ENCODE measurements around the gene ETV5.
"Not testable (repeated sequence)": the region's sequence is repeated elsewhere in the genome, so short reads cannot be mapped to it uniquely, and the experiment has no call there.

Gene ETV5

DNA sequence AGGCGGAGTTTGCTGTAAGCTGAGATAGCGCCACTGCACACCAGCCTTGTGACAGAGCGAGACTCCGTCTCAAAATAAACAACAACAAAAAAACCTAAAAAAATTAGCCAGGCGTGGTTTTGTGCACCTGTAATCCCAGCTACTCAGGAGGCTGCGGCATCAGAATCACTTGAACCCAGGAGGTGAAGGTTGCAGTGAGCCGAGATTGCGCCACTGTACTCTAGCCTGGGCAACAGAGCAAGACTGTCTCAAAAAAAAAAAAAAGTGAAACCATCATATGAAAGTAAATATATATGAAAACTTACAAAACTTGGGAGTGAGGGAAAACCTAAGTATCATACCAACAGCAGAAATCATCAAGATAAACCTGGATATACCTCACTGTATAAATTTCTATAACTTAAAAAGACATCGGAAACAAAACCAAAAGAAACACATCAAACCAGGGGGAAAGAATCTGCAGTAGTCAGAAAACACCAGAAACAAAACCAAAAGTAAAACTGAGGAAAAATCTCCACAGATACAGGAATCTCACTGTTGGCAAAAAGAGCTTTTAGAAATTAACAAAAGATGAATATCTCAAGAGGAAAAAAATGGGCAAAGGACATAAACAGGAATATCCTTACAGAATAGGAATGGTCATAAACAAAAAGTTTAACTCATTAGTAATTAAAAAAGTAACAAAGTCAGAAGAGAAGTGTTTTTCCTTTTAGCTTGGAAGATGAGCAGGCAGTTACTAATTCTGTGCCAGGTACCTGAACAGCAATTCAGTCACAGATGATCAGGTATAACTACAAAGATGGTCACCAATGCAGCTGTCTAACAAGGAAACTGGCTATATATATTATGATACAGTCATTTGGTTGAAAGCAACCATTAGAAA is 41.3 kb downstream of the ETV5 start:
- no peak for DNase-seq (ENCODE audit: low spot score)

DNA sequence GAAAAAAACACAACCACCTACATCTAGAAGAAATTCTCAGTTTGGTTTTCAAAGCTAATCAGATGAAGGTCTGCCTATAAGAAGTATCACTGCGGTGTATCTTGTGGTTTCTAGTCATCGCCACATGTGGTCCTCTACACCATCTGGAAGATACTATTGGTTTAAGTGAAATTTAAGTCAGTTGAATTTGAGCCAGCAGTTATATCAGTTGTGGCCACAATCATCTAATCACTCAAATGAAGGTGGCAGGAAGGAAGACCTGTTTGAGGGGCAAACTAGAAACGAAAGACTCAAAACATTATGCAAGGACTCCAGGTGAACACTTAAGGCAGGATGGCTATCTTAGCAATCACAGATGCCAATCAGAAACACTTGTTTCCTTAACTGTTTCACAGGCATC is 48.7 kb downstream of the ETV5 start:
- DNase-seq (ENCODE audit: low spot score), result no peak

DNA sequence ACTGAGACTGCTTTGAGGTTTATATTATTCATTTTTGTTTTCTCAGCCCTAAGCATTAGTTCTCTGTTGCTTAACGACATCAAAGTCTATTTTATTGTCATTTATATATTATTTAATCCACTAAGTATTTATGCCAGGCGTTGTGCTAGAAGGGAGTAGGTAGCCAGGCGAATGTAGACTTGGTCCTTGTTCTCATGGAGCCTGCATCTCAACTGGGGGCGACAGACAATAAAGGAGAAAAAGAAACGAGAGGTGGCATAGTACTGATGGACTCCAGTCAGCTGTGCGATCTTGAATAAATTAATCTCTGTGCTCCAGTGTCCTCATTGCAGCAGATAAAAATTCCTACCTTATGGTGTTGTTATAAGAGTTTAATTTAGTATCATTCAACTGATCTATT is 49.7 kb downstream of the ETV5 start:
- no peak for DNase-seq (ENCODE audit: low spot score)

DNA sequence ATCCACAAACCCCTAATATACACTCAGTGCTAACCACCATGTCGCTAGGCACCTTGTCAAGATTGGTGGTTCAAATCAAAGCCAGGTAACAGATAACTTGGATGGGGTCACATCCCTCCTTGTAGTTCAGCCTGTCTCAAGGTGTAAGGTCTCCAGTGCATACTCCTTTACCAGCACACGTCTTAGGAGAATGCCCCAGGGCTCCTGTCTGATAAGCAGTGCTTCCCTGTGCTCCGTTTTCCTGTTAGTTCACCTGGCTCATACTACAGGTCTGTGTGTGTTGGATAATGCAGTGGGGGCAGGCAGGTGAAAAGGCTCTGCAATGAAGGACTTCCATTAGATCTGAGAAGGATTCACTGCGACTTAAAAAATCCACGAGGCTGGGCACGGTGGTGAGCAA is 50.7 kb downstream of the ETV5 start:
- no peak for DNase-seq (ENCODE audit: low spot score)

DNA sequence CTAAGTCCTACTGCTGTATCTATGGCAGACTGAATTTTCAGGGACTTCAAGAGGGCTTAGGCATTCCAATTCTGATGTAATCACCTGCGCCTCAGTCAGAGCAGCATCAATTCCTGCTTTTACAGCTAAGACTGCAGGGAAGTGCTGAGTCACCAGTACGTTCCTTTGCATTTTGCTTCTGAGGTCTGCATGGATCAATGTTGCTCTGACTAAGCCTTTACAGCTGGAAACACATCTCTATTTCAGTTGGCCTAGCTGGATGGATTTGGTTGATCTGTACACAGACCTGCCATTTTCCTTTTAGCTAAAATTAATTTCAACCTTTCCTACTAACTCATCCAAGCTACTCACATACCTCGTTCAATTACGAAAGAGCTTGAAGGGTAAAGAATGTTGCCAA is 51.3 kb downstream of the ETV5 start:
- no peak for DNase-seq (ENCODE audit: low spot score)

DNA sequence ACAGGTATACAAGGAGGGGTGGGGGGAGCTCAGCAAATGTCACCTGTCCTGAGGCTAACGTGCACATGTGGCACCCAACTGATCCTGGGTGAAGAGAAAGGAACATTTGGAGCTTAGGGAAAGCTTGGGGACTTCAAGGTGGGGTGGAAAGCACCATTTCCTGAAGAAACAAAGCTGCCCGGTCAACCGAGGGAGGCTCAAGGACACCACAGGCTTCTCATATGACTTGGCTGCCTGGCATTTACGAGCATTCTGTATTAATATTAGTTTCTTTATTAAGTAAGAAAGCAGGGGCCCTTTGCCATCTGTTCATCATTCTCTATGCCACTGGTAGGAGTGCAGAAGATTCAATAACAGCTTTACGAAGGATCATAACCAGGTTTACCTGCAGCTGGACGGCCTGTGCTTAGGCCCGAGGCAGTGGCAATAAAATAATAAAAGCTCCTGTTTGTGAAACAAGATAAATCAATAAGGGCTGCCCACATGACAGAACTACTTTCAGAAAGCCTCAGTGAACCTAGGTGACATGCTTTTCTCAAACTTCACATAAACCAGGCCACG is 54.0 kb downstream of the ETV5 start:
- DNase-seq (ENCODE audit: low spot score), result no peak

DNA sequence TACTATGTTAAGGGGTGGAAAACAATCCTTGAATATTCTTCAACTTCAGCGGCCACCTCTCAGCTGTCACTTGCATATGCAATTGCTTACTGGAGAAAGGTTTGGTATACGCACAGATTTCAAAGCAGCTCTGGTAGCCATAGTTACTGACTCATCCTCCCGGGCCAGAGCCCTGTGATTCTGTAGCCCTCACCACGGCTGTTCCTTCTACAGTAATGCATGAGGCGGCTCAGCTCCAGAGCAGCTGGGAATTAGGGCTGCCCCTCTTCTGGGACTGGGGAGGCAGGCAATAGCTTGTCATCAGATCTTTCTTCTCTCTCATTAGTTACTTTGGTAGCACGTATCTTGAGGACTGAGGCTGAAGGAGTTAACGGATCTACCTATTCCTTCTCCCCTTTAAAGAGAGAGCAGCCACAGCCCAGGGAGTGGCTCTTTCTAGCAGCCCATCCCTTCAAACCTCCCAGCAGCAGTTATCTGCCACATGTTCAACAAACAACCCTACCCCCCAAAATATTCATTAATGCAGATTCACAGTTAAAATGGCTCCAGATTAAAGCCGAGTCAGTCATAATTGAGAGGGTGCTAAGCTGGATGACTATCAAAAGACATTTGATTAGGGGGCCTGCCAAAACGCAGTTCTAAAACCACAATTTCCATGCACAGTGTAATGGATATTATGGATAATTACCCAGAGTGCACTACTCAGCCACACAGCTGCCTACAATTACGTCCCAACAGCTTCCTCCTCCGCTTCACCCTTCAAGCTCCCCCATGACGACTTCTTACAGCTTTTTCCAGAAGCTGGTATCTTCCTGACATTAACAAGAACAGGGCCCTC is 54.7 kb downstream of the ETV5 start:
- no peak for DNase-seq (ENCODE audit: low spot score)

DNA sequence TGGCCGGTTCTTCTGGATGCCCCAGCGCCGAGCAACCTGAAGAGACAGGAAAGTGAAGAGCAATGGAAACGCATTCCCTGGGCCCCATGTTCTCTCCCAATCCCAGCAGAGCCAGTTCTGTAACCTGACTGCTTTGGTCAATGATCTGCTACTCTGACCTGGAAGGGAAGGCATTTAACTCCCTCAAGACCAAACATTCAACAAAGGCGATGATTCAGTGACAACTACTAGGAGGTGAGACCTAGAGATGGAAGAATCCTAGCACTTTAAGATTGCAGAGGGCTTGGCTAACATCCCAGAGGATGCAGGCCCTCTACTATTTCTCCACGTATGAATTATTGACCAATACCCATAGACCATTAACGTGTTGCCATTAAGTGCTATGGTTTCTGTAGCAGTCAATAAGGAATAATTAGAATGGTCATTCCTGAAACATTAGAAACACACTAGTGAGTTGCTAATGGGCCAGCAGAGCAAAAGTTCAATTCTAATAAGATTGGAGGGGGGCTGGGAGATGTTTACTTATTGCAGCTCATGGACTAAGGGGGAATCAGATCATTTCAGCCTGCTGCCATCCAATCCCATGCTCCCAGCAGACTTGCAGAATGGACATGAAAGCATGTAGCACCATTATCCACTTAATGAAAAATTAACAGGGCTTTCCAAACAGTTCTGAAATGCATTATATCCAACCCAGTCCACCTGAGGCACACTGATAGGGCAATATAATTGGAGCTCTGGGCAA is 56.6 kb downstream of the ETV5 start:
- no peak for DNase-seq (ENCODE audit: low spot score)

DNA sequence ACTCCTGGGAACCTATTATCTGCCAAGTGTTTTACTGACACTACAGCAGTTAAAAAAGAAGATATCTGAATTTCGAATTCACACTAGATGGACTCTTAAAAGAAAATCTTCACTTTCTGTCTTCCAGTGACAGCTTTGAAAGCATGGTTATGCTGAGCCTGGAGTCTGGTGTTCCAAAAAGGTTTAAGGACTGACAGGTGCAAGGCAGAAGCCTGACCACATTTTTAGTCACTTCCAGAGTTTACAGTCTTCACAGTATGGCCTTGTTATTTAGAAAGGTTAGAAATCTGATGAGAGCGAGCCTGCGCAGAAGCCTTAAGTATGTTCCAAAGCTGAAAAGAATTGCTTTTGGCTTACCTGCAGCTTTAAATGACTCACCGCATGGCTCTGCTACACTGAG is 59.9 kb downstream of the ETV5 start:
- DNase-seq (ENCODE audit: low spot score), result no peak

DNA sequence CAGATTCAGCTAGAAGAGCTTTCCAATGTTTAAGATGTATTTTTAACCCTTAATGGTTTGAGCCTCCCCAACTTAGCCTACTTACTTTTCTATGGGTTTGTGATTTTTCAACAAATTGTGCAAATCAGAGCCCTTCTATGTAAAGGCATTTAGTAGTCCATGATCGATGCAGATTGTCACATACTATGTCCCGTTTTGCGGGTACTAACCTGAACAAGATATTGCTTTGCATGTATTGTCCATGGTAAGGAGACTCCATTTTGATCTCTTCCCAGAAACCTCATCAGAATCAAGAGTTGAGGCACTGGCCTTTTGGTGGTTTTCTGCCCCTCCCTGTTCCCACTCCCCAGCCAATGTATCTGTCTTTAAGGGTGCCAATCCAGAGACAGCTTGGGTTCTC is 60.8 kb downstream of the ETV5 start:
- DNase-seq (ENCODE audit: low spot score), result no peak

DNA sequence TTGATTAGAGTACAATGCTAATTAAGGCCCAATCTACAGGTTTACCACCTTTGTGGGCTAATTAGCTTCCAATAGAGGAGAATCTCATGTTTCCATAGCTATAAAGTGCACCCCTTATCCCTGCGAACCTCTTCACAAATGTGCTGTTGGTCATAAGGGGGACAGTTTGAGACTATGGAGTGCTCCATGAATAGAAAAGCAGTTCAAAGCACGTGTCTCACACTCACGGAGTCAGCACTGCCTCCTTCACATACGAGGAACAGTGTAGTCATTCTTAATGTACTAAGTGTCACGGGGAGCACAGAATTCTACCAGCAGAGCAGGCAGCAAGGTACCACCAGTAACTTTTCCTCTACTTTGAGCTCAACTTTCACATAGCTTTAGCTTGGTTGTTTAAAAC is 62.1 kb downstream of the ETV5 start:
- no peak for DNase-seq (ENCODE audit: low spot score)

DNA sequence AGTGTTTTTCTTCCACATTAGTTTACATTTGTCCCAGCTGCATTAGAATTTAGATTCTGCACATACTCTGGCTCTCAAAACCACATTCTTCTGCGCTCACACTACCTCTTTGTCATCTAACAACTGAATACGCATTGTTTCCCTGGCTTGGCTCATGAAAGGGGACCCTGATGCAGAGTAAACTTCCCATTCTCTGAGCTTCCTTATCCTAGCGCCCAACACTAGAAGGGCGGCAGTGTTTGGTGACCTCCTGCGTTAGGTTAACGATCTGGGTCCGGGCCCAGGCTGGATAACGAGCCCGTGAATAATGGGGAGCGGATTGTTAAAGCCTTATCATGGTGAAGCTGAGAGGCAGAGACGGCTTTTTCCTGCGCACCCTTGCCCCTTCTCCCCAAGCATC is 63.9 kb downstream of the ETV5 start:
- no peak for DNase-seq (ENCODE audit: low spot score)

DNA sequence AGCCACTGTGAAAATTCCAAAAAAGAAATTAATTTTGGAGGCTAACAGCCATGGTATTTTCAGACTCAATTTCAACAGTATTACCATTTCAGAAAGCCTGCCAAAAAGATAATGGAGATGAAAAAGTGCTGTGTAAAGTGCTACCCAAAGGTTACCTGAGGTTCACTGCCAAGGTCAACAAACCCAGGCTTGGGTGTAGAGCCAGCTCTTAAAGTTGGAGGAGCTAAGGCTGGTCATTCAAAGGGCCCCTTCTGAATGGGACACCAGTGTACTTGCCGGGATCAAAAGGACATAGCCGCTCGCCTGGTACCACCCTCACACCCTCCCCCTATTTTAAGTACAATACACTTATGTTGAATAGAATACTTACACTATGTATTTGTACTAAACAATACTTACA is 64.5 kb downstream of the ETV5 start:
- DNase-seq (ENCODE audit: low spot score), result no peak

DNA sequence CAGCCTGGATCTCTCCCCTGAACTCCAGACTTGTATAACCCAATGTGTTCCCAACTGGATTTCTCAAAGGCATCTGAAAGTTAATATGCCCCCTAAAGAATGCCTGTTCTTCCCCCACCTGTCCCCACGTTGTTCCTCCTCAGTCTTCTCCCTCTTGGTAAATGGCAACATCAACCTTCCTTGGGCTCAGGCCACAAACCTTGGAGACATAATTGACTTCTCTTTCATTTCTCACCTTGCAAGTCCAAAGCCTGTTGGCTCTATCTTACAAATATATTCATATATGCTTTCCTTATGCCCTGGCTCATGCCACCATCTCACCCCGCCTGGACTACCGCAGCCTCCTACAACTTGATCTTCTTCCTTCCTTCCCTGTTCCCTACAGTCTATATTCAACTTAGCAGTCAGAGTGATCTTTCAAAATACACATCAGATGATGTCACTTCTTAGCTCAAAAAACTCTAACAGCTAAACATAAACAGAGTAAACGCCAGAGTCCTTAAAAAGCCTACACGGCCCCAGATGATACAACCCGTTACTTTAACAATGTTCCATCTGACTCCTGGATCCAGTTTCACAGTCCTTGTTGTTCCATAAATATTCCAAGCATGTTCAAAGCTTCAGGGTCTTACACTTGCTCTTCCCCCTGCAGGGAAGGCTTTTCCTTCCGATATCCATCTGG is 66.2 kb downstream of the ETV5 start:
- DNase-seq (ENCODE audit: low spot score), result no peak

DNA sequence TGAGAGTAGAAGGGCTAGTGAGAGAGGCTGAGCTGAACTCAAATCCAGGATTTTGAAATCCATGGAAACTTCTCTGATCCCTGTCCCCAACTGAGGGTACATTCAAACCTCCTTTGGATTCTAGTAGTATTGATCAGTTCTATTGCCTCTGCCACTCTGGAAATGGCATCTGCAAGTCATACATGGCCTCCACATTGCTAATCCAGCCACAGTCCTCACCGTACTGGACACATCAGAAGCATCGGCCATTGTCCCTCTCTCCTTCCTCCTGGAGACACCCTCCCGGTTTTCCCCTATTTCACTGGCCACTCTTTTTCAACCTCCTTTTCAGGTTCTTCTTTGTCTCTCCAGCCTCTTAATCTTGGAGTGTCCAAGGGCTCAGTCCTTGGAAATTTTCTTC is 66.9 kb downstream of the ETV5 start:
- no peak for DNase-seq (ENCODE audit: low spot score)

DNA sequence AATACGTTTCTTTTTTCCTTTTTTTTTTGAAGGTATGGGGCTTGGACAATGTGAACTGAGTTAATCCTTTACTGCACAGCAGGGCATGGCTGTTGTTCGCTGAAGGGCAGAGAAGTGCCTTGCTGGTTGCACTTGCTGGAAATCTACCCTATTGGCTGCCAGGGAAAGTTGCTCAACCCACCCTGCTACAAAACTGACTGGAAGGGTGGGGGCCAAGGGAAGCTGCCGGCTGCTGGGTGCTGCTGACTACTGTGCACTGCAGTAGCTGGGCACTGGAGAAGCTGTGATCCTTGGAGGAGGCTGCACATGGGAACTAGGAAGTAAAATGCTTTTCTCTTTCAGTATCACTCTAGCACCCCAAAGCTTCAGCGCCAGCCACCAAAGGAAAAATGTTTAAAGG is 70.5 kb downstream of the ETV5 start:
- no peak for DNase-seq (ENCODE audit: low spot score)

DNA sequence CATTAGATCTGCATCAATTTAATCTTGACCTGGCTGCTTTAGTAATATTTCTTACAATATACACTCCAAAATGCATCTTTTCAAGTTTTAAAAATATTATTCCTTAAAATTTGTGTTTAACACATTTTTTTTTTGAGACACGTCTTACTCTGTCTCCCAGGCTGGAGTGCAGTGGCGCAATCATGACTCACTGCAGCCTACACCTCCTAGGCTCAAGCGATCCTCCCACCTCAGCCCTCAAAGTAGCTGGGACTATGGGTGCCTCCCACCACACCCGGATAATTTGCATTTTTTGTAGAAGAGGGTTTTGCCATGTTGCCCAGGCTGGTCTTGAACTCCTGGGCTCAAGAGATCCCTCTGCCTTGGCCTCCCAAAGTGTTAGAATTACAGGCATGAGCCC is 73.6 kb downstream of the ETV5 start:
- DNase-seq (ENCODE audit: low spot score), result no peak

DNA sequence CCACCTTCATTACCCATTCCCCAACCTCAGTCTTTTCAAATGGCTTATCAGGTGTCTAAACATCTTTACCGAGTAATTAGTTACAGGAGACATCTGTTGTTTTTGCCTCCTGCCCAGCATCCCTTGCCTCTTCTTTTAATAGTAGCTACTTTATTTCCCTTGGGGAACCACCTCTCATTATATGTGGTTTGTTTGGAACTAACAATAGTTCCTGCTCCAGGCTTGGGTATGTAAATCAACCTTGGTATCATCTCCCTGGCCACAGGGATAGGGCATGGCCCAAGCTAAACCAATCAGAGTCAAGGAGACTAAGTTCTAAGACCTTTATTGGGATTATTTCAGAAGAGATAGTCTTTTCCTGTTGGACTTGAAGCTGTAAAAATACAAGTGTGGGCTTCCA is 76.6 kb downstream of the ETV5 start:
- DNase-seq (ENCODE audit: low spot score), result no peak

DNA sequence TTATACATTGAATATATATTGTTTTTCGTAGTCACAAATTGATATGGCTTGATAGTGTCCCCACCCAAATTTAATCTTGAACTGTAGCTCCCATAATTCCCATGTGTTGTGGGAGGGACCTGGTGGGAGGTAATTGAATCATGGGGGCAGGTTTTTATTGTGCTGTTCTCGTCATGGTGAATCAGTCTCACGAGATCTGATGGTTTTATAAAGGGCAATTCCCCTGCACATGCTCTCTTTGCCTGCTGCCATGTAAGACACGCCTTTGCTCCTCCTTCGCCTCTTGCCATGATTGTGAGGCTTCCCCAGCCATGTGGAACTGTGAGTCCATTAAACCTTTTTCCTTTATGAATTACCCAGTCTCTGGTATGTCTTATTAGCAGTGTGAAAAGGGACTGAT is 82.9 kb downstream of the ETV5 start:
- DNase-seq (ENCODE audit: low spot score), result not testable (repeated sequence)

DNA sequence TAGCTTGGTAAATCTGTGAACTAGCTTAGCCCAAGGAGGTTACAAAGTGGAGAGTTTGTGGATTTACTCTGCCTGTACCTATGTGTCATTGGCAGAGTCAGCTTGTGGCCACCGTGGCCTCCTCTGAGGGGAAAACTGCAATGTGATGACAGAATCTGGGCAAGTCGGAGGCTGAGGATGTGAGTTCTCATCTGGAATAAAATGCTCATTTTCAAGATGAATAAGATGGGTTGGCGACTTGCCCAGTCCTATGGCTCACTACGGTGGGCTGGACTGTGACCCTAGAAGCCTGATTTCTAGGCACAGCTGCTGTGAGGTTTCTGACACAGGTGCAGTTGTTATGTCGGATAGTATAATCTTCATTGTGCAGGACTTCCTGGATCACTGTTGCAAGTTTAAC is 83.7 kb downstream of the ETV5 start:
- DNase-seq (ENCODE audit: low spot score), result no peak

DNA sequence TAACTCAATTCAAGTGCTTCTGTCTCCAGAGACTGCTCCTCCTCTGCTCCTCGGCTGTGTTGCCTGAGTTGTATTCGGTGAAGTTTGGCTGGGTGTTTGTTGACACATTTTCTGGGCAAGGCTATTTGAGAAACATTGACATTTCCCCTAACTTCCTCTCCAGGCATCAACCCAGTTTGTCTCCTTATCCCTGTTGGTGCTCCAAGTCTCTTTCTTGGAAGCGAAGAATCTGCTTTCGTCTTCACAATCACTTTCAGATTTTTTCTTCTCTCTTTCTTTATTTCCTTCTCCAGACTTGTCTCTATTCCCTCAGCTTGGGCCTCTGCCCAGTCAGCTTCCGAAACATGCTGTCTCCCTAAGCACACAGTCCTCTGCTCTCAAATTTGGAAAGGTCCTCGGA is 84.7 kb downstream of the ETV5 start:
- DNase-seq (ENCODE audit: low spot score), result no peak

DNA sequence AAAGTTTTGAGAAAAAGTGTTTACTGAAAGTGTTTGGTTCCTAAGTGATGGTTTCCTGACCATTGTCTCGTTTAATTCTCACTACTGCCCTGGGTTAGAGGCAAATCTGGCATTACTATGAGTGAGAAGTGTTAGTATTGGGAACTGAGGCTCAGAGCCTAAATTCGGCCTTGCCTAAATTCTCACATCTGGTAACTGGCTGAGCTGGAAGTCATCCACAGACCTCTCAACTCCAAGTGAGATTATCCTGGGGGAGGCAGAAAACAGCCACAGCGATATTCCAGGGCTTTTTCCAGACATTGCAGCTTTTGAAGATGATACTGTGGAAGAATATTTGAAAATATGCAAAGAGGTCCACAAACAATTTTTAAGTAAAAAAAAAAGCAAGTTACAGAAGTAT is 86.0 kb downstream of the ETV5 start:
- no peak for DNase-seq (ENCODE audit: low spot score)

All from NAMALWA (cell line).